HepG2 (cell line): ENCODE results near the gene NSG2. TPM values are rescaled to one million over a fixed set of nuclear protein-coding genes. Genes with fewer than 3 reads are reported as not detected.
A peak's percentile ranks its signal among the peaks of the same experiment; 100 is the strongest.

Source experiments
- AFF4 ChIP-seq: sonication (generic); formaldehyde crosslinking; IDR thresholded peaks from 2 replicates; pipeline ENCODE4 v1.4.0; 2020; ENCODE audit warnings: missing genetic modification reagents
- BHLHE40 ChIP-seq: IDR thresholded peaks from 2 replicates; pipeline ENCODE4 v1.6.1; 2011; ENCODE audit warnings: low read length, improper control_type of control experiment
- DMTF1 ChIP-seq: sonication (generic); formaldehyde crosslinking; IDR thresholded peaks from 2 replicates; pipeline ENCODE4 v1.4.0; 2020; ENCODE audit warnings: mild to moderate bottlenecking, missing genetic modification reagents
- E2F1 ChIP-seq: sonication (generic); formaldehyde crosslinking; IDR thresholded peaks from 2 replicates; pipeline ENCODE4 v1.5.0; 2020; ENCODE audit warnings: missing genetic modification reagents
- HMG20A ChIP-seq: IDR thresholded peaks from 2 replicates; pipeline ENCODE4 v1.6.1; 2016; ENCODE audit warnings: borderline replicate concordance
- KDM5B ChIP-seq: sonication (generic); formaldehyde crosslinking; IDR thresholded peaks from 2 replicates; pipeline ENCODE4 v1.4.0; 2020; ENCODE audit warnings: missing genetic modification reagents, mild to moderate bottlenecking, borderline replicate concordance
- MED1 ChIP-seq: sonication (generic); formaldehyde crosslinking; IDR thresholded peaks from 2 replicates; pipeline ENCODE4 v1.4.0; 2020; ENCODE audit warnings: missing genetic modification reagents
- POLR2AphosphoS5 ChIP-seq: IDR thresholded peaks from 2 replicates; pipeline ENCODE4 v1.6.1; 2012; ENCODE audit warnings: low read depth, low read length
- SCMH1 ChIP-seq: sonication (generic); formaldehyde crosslinking; IDR thresholded peaks from 2 replicates; pipeline ENCODE4 v1.9.0; 2021; ENCODE audit warnings: missing genetic modification reagents, mild to moderate bottlenecking, borderline replicate concordance
- ZFP1 ChIP-seq: IDR thresholded peaks from 2 replicates; pipeline ENCODE4 v1.6.1; 2016
- ZNF160 ChIP-seq: sonication (generic); formaldehyde crosslinking; IDR thresholded peaks from 2 replicates; pipeline ENCODE4 v1.8.0; 2022; ENCODE audit warnings: mild to moderate bottlenecking, inconsistent platforms, missing genetic modification reagents
- ZNF30 ChIP-seq: sonication (generic); formaldehyde crosslinking; IDR thresholded peaks from 2 replicates; pipeline ENCODE4 v1.5.0; 2020; ENCODE audit warnings: mild to moderate bottlenecking, missing genetic modification reagents
- ZNF350 ChIP-seq: sonication (generic); formaldehyde crosslinking; IDR thresholded peaks from 2 replicates; pipeline ENCODE4 v1.4.0; 2020; ENCODE audit warnings: mild to moderate bottlenecking, low read depth, missing genetic modification reagents, borderline replicate concordance
- ZNF556 ChIP-seq: sonication (generic); formaldehyde crosslinking; IDR thresholded peaks from 2 replicates; pipeline ENCODE4 v1.4.0; 2020; ENCODE audit warnings: mild to moderate bottlenecking, missing genetic modification reagents, borderline replicate concordance
- ZNF607 ChIP-seq: sonication (generic); formaldehyde crosslinking; IDR thresholded peaks from 2 replicates; pipeline ENCODE4 v1.5.1; 2020; ENCODE audit warnings: missing genetic modification reagents, mild to moderate bottlenecking, borderline replicate concordance
- ZNF776 ChIP-seq: sonication (generic); formaldehyde crosslinking; IDR thresholded peaks from 2 replicates; pipeline ENCODE4 v1.4.0; 2020; ENCODE audit warnings: mild to moderate bottlenecking, missing genetic modification reagents
- polyA plus RNA-seq, 8 experiments: library from polyadenylated mRNA; depleted of rRNA in 3 of 8; stranded (reverse) in 7 of 8; unstranded in 1 of 8; fragments of >200 nt; fragmentation: Illumina TruSeq in 4 of 8; extraction: Trizol in 4 of 8; gene quantifications; 2 replicates each; pipeline versions ENCODE4 v1.2.1 to v1.2.3, GENCODE V29; 2011 to 2016; ENCODE audit warnings: low read depth in 4 of 8, missing spikeins in 1 of 8, mixed read lengths in 1 of 8; ENCODE audit not compliant: insufficient read depth in 1 of 8
- total RNA-seq, 5 experiments: library from RNA; depleted of rRNA; stranded (reverse); fragments of >200 nt; fragmentation: Illumina TruSeq; extraction: Trizol; gene quantifications; 2 replicates each; pipeline ENCODE4 v1.2.3, GENCODE V29; 2016; ENCODE audit warnings: low read depth in 1 of 5
- TF ChIP-seq, protein P1 (sequence below): sonication (generic); formaldehyde crosslinking; IDR thresholded peaks from 2 replicates; pipeline ENCODE4 v1.4.0; 2020; ENCODE audit warnings: low read depth, mild to moderate bottlenecking, missing genetic modification reagents
- TF ChIP-seq, protein P2 (sequence below): sonication (generic); formaldehyde crosslinking; IDR thresholded peaks from 2 replicates; pipeline ENCODE4 v1.4.0; 2020; ENCODE audit warnings: mild to moderate bottlenecking, missing genetic modification reagents
- TF ChIP-seq, protein P3 (sequence below): sonication (generic); formaldehyde crosslinking; IDR thresholded peaks from 2 replicates; pipeline ENCODE4 v1.4.0; 2020; ENCODE audit warnings: missing genetic modification reagents

NSG2 gene
- total and polyA plus RNA-seq, 2 of the 13 experiments (the other 11 are each of a cell fraction or from before 2014, with no cell fraction given), result 0.21 TPM; not detected in 1

DNA sequence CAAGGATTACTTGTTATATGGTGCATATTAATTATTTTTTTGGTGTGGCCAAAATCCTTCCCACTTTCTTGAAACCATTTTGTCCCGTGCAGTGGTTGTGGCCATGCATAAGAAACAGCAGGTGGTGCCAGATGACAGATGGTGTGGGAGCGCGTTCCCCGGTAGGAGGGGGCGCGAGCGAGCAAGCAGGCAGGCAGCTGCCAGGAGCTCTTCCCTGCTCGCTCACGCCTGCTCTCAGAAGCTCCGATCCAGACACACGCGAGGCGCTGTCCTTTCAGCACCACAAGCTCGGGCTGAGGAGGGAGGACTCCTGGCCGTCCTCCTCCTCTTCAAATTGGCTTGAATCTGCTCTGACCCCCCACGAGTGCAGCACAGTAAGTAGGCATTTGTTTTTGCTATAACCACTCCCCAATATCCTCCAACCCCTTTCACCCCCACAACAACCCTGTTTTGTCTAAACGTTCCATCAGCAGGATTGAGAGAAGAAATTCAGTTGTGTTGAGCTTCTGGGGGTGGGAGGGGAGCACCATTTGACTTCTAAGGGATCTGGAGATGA is at the start of gene NSG2 (continued):
- TF ChIP-seq SCMH1 (CRISPR knock-in tag), result no peak
- no peak for TF ChIP-seq ZNF30 (CRISPR knock-in tag)
- TF ChIP-seq BHLHE40, result no peak; the same call in 1 of the 2 replicates
- no peak for TF ChIP-seq HMG20A (CRISPR knock-in tag)
- TF ChIP-seq ZNF350 (CRISPR knock-in tag), result peak; percentile 24; the same call in 1 of the 2 replicates
- no peak for TF ChIP-seq E2F1
- TF ChIP-seq ZNF607 (CRISPR knock-in tag), result no peak
- no peak for TF ChIP-seq ZFP1 (CRISPR knock-in tag)
- TF ChIP-seq ZNF776, result no peak
- no peak for TF ChIP-seq DMTF1 (CRISPR knock-in tag)
- TF ChIP-seq, protein P1, sequence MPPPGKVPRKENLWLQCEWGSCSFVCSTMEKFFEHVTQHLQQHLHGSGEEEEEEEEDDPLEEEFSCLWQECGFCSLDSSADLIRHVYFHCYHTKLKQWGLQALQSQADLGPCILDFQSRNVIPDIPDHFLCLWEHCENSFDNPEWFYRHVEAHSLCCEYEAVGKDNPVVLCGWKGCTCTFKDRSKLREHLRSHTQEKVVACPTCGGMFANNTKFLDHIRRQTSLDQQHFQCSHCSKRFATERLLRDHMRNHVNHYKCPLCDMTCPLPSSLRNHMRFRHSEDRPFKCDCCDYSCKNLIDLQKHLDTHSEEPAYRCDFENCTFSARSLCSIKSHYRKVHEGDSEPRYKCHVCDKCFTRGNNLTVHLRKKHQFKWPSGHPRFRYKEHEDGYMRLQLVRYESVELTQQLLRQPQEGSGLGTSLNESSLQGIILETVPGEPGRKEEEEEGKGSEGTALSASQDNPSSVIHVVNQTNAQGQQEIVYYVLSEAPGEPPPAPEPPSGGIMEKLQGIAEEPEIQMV, result peak; percentile 55; the same call in 1 of the 2 replicates
- TF ChIP-seq MED1 (CRISPR knock-in tag), result 0 out of 2 replicates have a peak, but pooled peaks have one; percentile 29
- TF ChIP-seq, protein P2, sequence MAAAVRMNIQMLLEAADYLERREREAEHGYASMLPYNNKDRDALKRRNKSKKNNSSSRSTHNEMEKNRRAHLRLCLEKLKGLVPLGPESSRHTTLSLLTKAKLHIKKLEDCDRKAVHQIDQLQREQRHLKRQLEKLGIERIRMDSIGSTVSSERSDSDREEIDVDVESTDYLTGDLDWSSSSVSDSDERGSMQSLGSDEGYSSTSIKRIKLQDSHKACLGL, result no peak
- TF ChIP-seq AFF4, result no peak
- peak; percentile 49; the same call in 1 of the 2 replicates for TF ChIP-seq KDM5B (CRISPR knock-in tag)
- no peak for TF ChIP-seq ZNF556 (CRISPR knock-in tag)
- no peak for TF ChIP-seq ZNF160 (CRISPR knock-in tag)
- TF ChIP-seq, protein P3, sequence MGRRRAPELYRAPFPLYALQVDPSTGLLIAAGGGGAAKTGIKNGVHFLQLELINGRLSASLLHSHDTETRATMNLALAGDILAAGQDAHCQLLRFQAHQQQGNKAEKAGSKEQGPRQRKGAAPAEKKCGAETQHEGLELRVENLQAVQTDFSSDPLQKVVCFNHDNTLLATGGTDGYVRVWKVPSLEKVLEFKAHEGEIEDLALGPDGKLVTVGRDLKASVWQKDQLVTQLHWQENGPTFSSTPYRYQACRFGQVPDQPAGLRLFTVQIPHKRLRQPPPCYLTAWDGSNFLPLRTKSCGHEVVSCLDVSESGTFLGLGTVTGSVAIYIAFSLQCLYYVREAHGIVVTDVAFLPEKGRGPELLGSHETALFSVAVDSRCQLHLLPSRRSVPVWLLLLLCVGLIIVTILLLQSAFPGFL, result no peak
- no peak for TF ChIP-seq POLR2AphosphoS5
